Measurements from ENCODE around the gene TMOD4. TPM values are rescaled to one million over a fixed set of nuclear protein-coding genes. Genes with fewer than 3 reads are reported as not detected.

TMOD4 gene
- total and polyA plus RNA-seq, 10 of the 15 experiments (the other 5 are each of a cell fraction or from before 2014, with no cell fraction given), result 0.30 to 1.2 (median 0.50) TPM; not detected in 1

GRCh38 chr1:151134396-151134795 is 41.4 kb downstream of the TMOD4 start:
- Histone ChIP-seq H3K27me3 (replicated peaks in 1 of 2; ENCODE audit: control insufficient read depth in 2 of 2, insufficient read depth in 2 of 2, low read length in 1 of 2) (no peaks in the 10 kb centered on the region), H4K20me1 (ENCODE audit: control insufficient read depth, insufficient read depth) (no peaks in the 10 kb centered on the region), H3K36me3 (ENCODE audit: control insufficient read depth in 2 of 2, insufficient read depth in 2 of 2, low read length in 1 of 2) (no peaks in the 10 kb centered on the region), H2AFZ (ENCODE audit: control insufficient read depth, low read depth, low read length) (no peak overlapping the region), H3K4me2 (ENCODE audit: control insufficient read depth, insufficient read depth) (no peak overlapping the region), H3K9ac (ENCODE audit: control insufficient read depth, insufficient read depth, low read length) (no peak overlapping the region), H3K4me1 (ENCODE audit: control insufficient read depth, insufficient read depth, low read length) (peaks cover 8% of the 10 kb centered on the region; the same call in 1 of the 2 replicates), H3K9me3 (replicated peaks; ENCODE audit: control insufficient read depth, insufficient read depth, low read length) (no peaks in the 10 kb centered on the region), H3K4me3 (no peak overlapping the region), H3K79me2 (ENCODE audit: control insufficient read depth, insufficient read depth, low read length) (no peaks in the 10 kb centered on the region), H3K27ac (ENCODE audit: control insufficient read depth, insufficient read depth) (no peak overlapping the region)
- in situ Hi-C loops (cut with MboI) (no loop called here), intact Hi-C loops (cut with micrococcal nuclease; ENCODE audit: unreplicated experiment) (no loop called here)
- TF ChIP-seq SREBF1 (IDR thresholded peaks at IDR 0.05; ENCODE audit: low read length), result no peak
- no peak for TF ChIP-seq RCOR1 (conservative IDR thresholded peaks at IDR 0.05; ENCODE audit: low read depth, low read length)
- TF ChIP-seq BRCA1 (IDR thresholded peaks at IDR 0.05; ENCODE audit: low read depth, low read length), result no peak
- TF ChIP-seq ZNF622 (IDR thresholded peaks at IDR 0.05), result no peak
- TF ChIP-seq NR2F1 (conservative IDR thresholded peaks at IDR 0.05), result no peak
- DNase-seq (ENCODE audit: low read depth, low spot score) (no peak), FAIRE-seq (no peak), ATAC-seq (no peak)
- ChIA-PET SMC1A (ENCODE audit: uncharacterized antibody, unreplicated experiment) (interaction anchor here (0.7 to 1.1 kb wide), 2 partner anchors 8 to 21 kb away, joined by 3 read pairs; no protein-coding TSS in a partner anchor), CTCF (interaction anchor here (0.9 to 2.6 kb wide), 4 partner anchors 20 to 35 kb away, joined by 3 to 15 read pairs (median 6); no protein-coding TSS in a partner anchor), POLR2A (no interaction called here), RAD21 (ENCODE audit: unreplicated experiment) (interaction anchor here (1.3 kb wide), 1 partner anchor 34 kb away, joined by 3 read pairs; no protein-coding TSS in a partner anchor)
- no TSS peak for BruUV-seq (replicated peaks)
- 76% methylated on average over 3 of the region's 3 CpGs for WGBS (ENCODE audit: insufficient coverage, insufficient replicate concordance, low lambda C conversion rate, missing lambda C conversion rate)

GRCh38 chr1:151133018-151133806 is 42.6 kb downstream of the TMOD4 start:
- intact Hi-C loops (cut with micrococcal nuclease; ENCODE audit: unreplicated experiment), result no loop called here
- WGBS (ENCODE audit: insufficient coverage, insufficient replicate concordance, low lambda C conversion rate, missing lambda C conversion rate), result 87% methylated on average over 28 of the region's 65 CpGs
- ATAC-seq (no peak), FAIRE-seq (no peak), DNase-seq (ENCODE audit: low read depth, low spot score) (no peak)
- Histone ChIP-seq H3K4me3 (no peak overlapping the region), H4K20me1 (ENCODE audit: control insufficient read depth, insufficient read depth) (no peaks in the 10 kb centered on the region), H3K27ac (ENCODE audit: control insufficient read depth, insufficient read depth) (no peak overlapping the region), H3K27me3 (replicated peaks in 1 of 2; ENCODE audit: control insufficient read depth in 2 of 2, insufficient read depth in 2 of 2, low read length in 1 of 2) (no peaks in the 10 kb centered on the region), H3K79me2 (ENCODE audit: control insufficient read depth, insufficient read depth, low read length) (no peaks in the 10 kb centered on the region), H3K4me2 (ENCODE audit: control insufficient read depth, insufficient read depth) (no peak overlapping the region), H3K9me3 (replicated peaks; ENCODE audit: control insufficient read depth, insufficient read depth, low read length) (no peaks in the 10 kb centered on the region), H3K36me3 (ENCODE audit: control insufficient read depth in 2 of 2, insufficient read depth in 2 of 2, low read length in 1 of 2) (no peaks in the 10 kb centered on the region), H2AFZ (ENCODE audit: control insufficient read depth, low read depth, low read length) (no peak overlapping the region), H3K9ac (ENCODE audit: control insufficient read depth, insufficient read depth, low read length) (no peak overlapping the region), H3K4me1 (ENCODE audit: control insufficient read depth, insufficient read depth, low read length) (peaks cover 8% of the 10 kb centered on the region; the same call in 1 of the 2 replicates)
- POLR2A ChIA-PET, result interaction anchor here (0.6 kb wide), 1 partner anchor 113 kb away, joined by 3 read pairs; no protein-coding TSS in a partner anchor
- CTCF ChIA-PET, result interaction anchor here (0.9 to 2.6 kb wide), 2 partner anchors 22 to 34 kb away, joined by 3 to 15 read pairs; no protein-coding TSS in a partner anchor
- BruUV-seq (replicated peaks), result no TSS peak
- SMC1A ChIA-PET (ENCODE audit: uncharacterized antibody, unreplicated experiment), result no interaction called here
- RAD21 ChIA-PET (ENCODE audit: unreplicated experiment), result interaction anchor here (1.3 kb wide), 1 partner anchor 33 kb away, joined by 3 read pairs; no protein-coding TSS in a partner anchor
- in situ Hi-C loops (cut with MboI), result no loop called here
- TF ChIP-seq CREM (IDR thresholded peaks at IDR 0.05; ENCODE audit: low read depth), result no peak
- TF ChIP-seq JUNB (IDR thresholded peaks at IDR 0.05), result no peak
- TF ChIP-seq CUX1 (IDR thresholded peaks at IDR 0.05; ENCODE audit: insufficient replicate concordance, low read depth, low read length), result no peak
- TF ChIP-seq ATF7 (IDR thresholded peaks at IDR 0.05; ENCODE audit: low read depth), result no peak
- TF ChIP-seq NFIC (IDR thresholded peaks at IDR 0.05; ENCODE audit: low read depth, low read length), result no peak
- no peak for TF ChIP-seq NFXL1 (IDR thresholded peaks at IDR 0.05; ENCODE audit: borderline replicate concordance)

Measured in GM12878 (cell line).